PC-3 (cell line): Measurements from ENCODE around the gene PRPF19.

Source experiments
- CTCF ChIP-seq: fragments of 300-600 bp; sonication (generic); conservative IDR thresholded peaks from 2 replicates; pipeline ENCODE4 v1.5.1; 2017; ENCODE audit warnings: antibody characterized with exemption, low read depth, mild to moderate bottlenecking, low read length
- EZH2 ChIP-seq: fragments of 300-600 bp; sonication (generic); IDR thresholded peaks from one replicate; pipeline ENCODE4 v1.6.1; 2017; ENCODE audit warnings: antibody characterized with exemption, mild to moderate bottlenecking, low read length; ENCODE audit not compliant: unreplicated experiment

- TF ChIP-seq EZH2 (no peak), CTCF (no peak)
Observed at GRCh38 chr11:60849641-60850520, 56.5 kb downstream of the PRPF19 start.
